Activated T-cell treated with anti-CD3 and anti-CD28 coated beads for 48 hours (primary cell): ENCODE measurements around the gene CCDC154.

Experiments
- DNase-seq: peaks from one replicate; pipeline ENCODE4 v3.0.0-alpha.2; 2020; ENCODE audit warnings: low read depth

CCDC154 gene

DNA sequence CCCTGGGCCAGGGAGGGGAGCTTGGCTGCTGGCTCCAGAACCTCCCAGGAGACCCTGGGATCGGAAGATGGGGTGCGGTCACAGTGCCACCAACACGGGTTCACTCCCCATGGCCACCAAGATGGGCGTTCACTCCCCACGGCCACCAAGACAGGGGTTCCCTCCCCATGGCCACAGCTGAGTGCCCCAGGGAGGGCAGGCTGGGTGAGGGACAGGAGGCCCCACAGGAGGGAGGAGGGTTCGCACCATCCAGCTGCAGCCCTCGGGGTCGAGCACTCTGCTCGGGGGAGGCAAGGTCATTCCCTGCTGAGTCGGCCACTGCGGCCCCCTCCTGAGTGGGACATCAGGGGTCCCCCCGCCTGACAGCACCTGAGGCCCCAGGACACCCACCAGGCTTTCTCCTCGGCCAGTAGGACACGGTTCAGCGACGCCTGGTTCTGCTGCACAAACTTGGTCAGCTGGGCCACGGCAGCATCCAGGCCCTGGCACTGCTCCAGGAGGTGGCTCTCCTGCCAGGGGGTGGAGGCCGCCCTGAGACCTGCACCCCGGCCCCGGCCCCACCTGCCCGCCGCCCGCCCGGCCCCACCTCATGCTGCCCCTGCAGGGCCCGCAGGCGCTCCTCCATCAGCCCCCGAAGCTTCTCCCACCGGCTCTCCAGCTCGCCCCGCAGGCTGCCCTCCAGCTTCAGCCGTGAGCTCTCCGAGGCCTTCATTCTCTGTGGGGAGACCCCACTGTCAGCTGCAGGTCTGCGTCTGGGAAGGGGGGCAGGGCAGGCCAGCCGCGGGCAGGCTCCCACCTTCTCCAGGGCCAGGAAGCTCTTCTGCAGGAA lies 5.9 kb downstream of the CCDC154 start:
- DNase-seq, result no peak

DNA sequence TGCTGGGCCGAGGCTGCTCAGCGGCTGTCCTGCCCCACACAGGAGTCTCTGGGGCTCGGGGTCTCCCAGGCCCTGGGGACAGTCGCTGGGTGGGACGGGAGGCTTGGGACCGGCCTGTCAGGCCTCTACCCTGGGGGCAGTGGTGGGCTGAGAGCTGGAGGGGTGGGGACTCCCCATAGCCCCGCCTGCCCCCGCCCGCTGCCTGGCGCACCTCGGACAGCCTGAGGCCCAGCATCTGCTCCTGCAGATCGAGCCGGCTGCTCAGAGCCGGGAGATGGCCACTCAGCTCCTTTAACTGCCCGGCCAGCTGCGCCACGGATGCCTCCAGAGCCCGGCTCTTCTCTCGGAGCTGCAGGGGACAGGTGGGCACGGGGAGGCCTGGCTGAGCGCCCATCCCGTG lies 6.8 kb downstream of the CCDC154 start:
- no peak for DNase-seq

DNA sequence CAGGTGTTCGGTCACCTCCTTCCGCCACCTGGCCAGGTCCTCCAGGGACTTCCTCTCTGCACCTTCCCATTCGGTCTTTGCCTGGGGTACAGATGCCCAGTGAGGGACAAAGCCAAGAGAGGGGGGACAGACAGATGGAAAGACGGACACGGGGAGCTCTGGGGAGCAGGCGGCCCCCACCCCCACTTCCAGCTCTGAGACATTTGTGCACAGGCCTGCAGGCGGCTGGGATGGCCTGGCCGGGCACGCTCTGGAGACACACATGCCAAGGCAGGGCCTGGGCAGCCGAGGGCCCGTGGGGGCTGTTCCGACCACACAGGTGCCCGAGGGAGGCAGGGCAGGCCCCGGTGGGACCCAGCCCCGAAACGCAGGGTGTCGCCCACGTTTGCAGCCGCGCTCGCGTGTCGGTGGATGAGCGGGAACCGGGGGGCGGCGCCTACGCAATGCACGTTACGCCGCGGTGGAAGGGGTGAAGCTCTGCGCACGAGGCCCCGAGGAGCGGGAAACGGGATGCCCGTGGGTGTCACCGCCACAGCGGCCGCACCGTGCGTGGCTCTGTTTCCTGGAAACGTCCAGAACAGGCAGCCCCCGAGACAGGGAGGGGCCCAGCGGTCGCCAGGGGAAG lies 7.5 kb downstream of the CCDC154 start:
- DNase-seq, result no peak

DNA sequence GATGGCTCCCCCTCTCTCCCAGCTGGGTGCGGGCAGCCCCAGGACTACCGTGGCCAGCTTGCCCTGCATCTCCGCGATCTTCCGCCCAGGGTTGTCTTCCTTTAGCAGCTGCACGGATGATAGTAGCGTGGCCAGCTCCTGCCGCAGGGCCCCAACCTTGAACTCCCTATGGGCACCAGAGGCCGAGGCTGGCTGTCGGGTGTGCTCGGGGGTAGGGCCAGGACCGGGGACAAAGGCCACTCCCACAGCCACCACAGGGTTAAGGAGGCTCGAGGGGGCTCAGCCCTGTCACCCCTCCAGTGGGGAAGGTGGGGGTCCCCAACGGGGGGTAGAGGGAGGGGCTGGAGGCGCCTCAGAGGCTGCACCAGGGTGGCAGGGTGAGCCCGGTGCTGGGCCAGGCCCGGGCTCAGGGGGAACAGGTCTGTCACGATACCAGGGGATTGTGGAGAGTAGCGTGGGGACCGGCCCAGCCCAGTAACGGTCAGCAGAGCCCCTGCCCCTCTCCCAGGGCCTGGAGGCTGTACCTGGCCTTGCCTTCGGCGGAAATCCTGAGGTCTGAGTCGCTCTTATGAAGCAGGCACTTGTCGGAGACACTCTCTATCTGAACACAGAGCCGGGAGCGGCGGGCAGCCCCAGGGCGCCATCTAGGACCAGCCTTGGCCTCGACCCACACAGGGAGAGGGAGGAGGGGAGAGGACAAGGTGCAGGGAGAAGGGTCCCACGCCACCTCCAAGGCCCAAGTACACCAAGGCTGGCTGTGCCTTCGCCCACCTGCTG lies 8.2 kb downstream of the CCDC154 start:
- no peak for DNase-seq

DNA sequence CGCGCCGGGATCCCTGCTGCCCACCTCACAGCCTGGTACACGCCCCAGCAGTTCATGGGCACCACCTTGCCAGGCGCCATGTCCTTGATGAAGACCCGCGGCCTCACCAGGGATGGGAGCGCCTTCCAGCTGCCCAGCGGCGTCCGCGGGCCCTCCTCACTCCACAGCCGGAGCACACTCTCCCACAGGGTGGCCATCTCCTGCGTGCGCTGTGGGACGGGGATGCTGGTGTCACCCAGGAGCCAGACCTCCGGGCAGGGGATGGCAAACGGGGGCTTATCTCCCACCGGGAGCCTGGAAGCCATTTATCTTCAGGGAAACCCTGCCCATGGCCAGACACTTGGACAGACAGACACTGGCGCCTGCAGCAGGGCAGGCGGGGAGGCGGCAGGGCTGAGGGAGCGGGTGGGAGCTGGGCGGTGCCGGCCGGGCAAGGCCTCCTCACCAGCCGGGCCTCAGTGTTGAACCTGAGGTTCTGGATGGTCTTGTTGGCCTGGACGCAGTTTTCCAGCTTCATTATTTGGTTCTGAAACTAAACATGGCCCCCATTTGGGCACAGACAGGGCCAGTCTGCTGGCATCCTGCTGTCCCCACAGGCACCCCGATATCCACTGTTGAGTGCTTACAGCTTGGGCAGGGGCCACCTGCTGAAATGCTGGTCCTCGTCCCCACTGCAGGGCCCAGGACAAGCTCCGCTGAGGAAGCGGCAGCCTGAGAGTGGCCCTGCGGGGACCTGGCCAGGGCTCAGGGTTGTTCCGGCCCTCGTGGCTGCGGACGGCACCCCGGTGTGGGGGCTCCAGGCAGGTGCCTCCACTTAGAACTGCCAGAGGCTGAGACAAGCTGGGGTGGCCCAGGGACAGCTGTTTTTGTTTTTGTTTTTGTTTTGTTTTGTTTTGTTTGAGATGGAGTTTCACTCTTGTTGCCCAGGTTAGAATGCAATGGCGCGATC lies 9.4 kb downstream of the CCDC154 start:
- DNase-seq, result no peak

DNA sequence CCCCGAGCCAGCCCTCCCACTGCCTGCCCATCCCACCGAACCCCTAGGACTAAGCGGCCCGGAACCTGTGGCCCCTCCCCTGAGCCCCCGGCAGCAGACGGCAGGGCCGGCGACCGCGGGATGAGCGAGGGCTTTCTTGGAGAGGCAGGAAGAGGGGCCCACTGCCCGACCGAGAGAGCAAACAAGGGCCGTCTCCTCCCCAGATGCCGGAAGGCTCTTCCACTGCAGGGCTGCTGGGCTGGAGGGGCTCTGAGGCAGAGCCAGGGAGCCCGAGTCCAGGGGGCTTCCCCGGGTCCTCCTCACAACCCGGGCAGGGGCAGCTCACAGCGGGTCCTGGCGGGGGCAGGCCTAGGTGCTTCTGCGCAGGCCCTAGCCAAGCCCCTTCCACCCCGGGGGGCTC lies 10.6 kb downstream of the CCDC154 start:
- no peak for DNase-seq

DNA sequence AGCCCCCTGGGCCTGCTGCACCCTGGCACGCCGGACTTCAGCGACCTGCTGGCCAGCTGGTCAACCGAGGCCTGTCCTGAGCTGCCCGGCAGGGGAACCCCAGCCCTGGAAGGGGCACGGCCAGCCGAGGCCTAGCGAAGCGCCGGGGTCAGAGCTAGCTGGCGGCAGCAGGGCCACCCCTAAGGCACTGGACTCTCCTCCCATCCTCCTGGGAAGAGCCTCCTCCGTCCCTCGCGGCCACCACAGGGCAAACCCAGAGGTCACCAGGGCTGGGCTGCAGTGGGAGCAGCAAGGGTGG lies 11.1 kb downstream of the CCDC154 start:
- no peak for DNase-seq

DNA sequence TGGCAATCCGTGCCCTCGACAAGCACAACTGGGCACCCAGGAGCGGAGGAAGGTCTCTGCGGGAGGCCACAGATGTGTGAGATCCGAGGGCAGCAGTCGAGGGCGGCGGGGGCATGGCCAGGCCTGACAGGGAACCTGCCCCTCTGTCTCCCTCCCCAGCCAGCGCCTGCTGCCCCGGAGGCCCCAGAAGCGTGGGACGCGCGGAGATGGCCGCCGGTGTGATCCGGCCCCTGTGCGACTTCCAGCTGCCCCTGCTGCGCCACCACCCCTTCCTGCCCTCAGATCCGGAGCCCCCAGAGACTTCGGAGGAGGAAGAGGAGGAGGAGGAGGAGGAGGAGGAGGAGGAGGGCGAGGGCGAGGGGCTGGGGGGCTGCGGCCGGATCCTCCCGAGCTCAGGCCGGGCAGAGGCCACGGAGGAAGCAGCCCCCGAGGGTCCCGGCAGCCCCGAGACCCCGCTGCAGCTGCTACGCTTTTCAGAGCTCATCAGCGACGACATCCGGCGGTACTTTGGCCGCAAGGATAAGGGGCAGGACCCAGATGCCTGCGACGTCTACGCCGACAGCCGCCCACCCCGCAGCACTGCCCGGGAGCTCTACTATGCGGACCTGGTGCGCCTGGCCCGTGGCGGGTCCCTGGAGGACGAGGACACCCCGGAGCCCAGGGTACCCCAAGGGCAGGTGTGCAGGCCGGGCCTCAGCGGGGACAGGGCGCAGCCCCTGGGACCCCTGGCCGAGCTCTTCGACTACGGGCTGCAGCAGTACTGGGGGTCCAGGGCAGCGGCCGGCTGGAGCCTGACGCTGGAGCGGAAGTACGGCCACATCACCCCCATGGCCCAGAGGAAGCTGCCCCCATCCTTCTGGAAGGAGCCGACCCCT lies 11.7 kb downstream of the CCDC154 start:
- DNase-seq, result no peak

DNA sequence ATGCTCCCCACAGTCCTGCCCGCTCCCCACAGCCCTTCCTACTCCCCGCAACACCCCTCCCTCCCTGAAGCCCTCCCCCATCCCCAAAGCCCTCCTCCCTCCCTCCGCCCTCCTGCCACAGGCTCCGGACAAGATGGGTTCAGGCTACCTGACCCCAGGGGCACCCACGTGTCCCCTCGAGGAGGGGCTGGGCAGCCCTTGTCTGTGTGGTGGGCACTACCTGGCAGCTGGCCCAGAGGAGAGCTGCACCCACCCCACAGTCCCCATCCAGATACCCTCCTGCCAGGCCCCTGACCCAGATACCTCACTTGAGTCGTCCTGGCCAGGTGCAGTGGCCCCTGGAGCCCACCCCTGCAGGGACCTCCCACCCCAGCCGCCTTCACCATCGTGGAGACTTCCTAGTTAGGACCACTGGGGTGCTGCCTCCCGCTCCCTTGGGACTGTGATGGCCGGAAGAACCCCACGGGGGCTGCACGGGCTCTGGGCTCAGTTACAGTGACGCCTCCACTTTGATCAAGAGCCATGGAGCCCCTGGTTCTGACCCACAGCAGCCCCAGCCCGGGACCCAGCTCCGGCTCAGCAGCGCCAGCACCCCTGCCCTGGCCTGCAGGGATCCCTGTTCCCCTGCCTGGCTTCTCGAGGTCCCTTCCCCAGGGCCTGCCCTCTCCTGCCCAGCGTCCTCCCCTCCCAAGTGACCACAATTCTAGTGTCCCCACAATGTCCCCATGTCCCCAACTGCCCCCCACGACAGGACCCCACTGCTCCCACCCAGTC lies 12.7 kb downstream of the CCDC154 start:
- DNase-seq, result no peak

DNA sequence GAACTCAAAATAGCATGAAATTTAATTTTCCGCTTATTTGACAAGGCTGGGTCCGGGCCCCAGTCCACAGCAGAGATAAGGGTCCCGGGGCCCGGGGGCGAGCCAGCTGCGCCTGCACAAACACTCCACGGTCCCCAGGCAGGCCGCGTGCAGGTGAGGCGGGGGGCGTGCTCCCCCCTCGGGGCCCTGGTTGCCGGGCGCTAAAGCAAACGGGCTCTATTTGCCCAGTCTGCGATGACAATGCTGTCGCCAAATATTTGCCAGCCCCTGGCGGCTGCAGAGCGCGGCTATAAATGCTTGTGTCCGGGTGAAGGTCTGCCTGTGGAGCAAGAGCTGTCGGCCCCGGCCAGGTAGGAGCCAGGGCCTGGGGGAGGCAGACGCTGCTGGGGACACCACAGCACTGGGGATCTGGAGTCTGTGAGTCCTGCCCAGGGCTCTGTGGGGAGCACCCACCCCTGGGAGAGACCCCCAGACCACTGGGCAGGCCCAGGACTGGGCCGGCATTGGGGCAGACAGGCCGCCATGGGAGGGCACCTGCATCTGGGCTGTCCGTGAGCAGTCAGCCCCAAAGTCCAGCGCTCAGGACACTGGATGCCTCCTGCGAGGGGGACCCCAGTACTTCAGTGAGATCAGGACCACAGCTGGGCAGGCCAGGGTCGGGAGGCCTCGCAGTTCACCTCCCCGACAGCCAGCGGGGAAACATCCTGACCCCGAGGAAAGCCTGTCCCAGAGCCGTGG lies 13.4 kb downstream of the CCDC154 start, which contains the start of gene PERCC1:
Gene PERCC1 (plus strand): TSS at position 320 of the 738 bp plus-strand sequence. CDS start 1,516 bp downstream, outside the sequence.
- DNase-seq, result no peak

DNA sequence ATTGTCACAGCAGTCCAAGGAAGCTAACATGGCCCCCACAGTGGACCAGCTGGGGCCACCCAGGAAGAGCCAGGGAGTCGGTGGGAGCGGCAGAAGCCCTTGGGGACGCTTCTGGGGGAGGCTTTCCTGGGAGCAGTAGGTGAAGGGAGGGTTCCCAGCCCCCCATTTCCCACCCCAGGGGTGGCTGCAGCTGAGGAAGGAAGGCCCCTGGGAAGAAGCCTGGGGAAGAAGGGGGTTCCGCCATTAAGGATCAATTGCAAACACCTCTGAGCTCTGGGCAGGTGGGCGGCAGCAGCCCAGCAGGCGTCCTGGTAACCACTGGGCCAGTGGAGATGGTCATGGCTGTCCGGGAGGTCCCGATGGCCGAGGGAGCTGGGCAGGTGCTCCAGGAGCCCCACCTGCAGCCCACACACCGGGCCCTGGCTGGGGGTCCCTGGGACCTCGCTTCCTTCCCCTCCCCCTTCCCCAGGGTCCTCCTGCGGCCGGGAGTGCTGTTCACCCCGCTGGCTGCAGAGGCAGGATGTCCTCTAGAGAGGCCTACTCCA lies 14.1 kb downstream of the CCDC154 start:
- no peak for DNase-seq

DNA sequence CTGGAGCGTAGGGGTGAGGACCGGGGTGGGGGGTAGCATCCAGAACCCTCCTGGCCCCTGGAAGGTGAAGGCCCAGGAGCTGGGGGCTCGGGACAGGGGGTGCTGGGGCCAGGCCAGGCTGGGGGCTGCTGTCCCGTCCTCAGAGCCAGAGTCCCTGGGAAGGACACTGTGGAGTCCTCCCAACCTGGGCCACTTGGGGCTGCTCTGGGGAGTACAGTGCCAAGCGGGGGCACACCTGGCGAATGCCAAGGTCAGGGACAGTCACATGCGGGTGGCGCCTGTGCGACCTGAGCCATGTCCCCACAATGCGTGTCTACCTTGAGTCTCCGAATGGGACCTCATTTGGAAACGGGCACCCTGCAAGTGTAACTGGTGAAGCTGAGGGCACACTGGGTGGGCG lies 14.7 kb downstream of the CCDC154 start:
- no peak for DNase-seq

DNA sequence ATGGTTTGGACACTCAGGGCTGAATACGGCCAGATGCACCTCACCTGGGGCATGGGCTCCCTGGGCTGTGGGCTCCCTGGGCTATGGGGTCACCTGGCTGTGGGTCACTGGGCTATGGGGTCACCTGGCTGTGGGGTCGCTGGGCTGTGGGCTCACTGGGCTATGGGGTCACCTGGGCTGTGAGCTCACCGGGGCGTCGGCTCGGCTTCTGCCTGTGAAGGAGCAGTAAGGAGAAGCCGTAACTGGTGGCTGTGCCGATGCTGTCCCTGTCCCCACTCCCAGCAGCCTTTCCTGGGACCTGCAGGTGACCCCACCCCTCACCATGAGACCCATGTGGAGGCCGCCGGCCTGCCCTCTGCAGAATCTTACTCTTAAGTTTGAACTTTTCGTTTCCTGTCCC lies 15.3 kb downstream of the CCDC154 start:
- DNase-seq, result no peak

DNA sequence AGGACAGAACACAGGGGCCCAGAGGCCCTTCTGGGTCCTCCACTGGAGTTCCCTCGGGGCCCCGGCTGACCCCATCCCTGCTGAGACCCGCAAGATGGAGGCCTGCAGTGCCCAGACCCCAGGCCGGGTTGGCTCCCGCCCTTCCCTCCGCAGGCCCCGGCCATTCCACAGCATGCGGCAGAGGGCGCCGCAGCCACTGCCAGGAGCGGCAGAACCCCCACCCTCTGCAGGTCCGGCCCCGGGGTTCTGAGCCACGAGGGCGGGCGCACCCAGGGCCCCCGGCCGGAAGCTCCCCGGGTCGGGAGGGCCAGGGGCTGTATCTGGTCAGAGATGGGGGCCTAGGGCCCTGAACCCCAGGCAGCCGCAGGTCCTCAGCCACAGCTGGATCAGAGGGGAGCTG lies 15.8 kb downstream of the CCDC154 start:
- DNase-seq, result peak; percentile 57

DNA sequence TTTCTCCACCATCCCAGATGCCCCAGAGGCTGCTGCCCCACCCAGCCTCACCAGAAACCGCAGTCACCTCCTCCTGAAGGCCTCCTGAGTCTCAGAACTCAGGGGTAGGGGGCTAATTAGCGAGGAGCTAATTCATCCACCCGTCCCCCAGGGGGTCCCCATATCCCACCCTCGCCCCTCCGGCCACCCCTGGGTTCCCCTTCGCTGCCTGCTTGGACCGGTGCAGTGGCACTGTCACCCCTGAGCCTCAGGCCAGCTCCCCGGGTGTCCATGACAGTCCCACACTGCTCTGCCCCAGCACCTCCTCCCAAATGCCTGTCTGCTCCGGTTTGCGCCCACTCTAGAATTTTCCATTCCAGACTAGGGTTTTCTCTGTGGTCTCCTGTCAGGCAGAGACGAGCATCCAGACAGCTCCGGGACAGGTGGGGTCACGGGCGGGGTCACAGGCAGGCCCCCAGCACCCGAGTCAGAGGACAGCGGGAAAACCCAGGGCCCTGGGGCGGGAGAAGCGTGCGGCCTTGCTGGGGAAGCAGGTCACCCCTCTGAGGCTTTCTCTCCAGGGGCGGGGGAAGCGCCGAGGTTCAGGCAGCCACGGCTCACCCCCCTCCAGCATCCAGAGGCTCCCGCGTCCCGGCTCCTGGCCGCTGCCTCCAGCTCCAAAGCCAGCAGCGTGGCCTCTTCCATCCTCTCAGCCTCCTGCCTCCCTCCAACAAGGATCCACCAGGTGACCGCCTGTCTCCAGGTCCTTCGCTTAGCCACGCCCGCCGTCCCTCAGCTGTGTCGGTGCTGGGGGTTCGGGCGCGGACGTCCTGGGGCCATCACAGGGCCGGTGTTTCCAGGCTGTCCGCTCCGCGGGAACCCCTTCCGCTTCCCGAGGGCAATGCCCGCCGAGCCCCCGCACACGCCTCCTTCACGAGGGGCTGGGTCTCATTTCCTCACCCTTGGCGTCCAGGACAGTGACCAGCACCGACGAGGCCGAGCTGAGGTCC lies 16.6 kb downstream of the CCDC154 start:
- DNase-seq, result no peak

DNA sequence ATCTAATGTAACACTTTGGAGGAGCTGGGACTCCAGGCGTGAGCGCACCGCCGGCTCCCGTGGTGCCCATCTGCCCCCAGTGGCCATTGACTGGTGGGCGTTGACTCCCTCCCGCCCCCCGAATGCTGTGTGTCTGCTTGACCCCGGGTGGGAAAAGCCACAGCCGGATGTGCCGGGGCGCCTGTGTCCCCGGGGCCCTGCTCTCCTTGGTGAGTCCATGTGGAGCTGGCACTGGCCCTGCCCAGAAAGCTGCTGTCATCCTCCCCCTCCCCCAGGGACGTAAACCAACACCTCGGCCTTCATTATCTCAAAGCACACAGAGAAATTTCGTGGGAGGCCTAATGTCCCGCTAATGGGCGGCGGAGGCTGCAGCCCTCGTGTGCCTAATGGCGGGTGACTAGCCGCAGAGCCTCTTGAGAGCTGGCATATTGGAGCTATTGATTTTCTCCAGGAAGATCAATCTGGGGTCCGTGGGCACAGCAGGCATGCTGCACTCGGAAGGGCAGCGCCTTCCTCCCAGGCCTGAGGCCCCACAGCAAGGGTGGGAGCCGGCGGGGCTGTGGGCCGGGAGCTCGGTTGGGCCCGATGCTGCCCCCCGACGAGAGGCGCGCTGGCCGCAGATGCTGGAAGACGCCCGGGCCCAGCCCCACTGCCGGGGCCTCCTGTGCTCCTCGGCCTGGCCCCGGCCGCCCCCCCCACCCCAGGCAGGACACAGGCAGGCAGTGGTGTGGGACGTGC lies 17.5 kb downstream of the CCDC154 start:
- no peak for DNase-seq
